Activated CD8-positive, alpha-beta T cell treated with anti-CD3 and anti-CD28 coated beads, Interleukin-2, amount 10 ng/mL, durations not matched to agents 7 days and 5 days (primary cell): ENCODE results near the gene PDE6G. TPM values are rescaled to one million over a fixed set of nuclear protein-coding genes. Genes with fewer than 3 reads are reported as not detected.

Source experiments
- ATAC-seq: fragments of 150-1000 bp; cut with Tn5 transposase; one replicate; pipeline ENCODE4 v1.10.0; 2021; ENCODE audit warnings: moderate library complexity
- CTCF ChIA-PET: fragments of 350-600 bp; sonication (Branson Sonifier 250); formaldehyde crosslinking; loops from one replicate; lab custom pipeline; 2021; ENCODE audit warnings: antibody characterized with exemption; lab: Charles Lee
- POLR2A ChIA-PET: fragments of 350-600 bp; sonication (Branson Sonifier 250); formaldehyde crosslinking; loops from one replicate; lab custom pipeline; 2021; ENCODE audit warnings: antibody characterized with exemption; lab: Charles Lee
- DNase-seq: peaks from one replicate; pipeline ENCODE4 v3.0.0-alpha.2; 2020
- H3K27ac Mint-ChIP-seq: one replicate; pipeline ENCODE4 v1.8.0; 2021; ENCODE audit warnings: mild to moderate bottlenecking, mixed read lengths
- H3K27me3 Mint-ChIP-seq: one replicate; pipeline ENCODE4 v1.8.0; 2021; ENCODE audit warnings: low read depth, mixed read lengths
- H3K36me3 Mint-ChIP-seq: one replicate; pipeline ENCODE4 v1.8.0; 2021; ENCODE audit warnings: low read depth, mixed read lengths
- H3K4me1 Mint-ChIP-seq: one replicate; pipeline ENCODE4 v1.8.0; 2021; ENCODE audit warnings: low read depth, mixed read lengths
- H3K4me3 Mint-ChIP-seq: one replicate; pipeline ENCODE4 v1.8.0; 2021; ENCODE audit warnings: mild to moderate bottlenecking, mixed read lengths
- H3K9me3 Mint-ChIP-seq: one replicate; pipeline ENCODE4 v1.8.0; 2022; ENCODE audit warnings: mixed read lengths; ENCODE audit not compliant: insufficient read depth
- total RNA-seq, 2 experiments: library from RNA; stranded (reverse); gene quantifications; one replicate each; pipeline ENCODE4 v1.2.3, GENCODE V29; 2021

Gene PDE6G
- total RNA-seq, 2 experiments from 2014 or later: 76.5 to 80.3 TPM

GRCh38 chr17:81656835-81657234, 493 bp upstream of the PDE6G start:
- Mint-ChIP-seq H3K4me1 (peaks cover 54% of the 10 kb centered on the region), H3K27ac (peak overlapping the region; percentile 71), H3K27me3 (no peaks in the 10 kb centered on the region), H3K36me3 (peaks cover 2% of the 10 kb centered on the region), H3K9me3 (no peaks in the 10 kb centered on the region), H3K4me3 (no peak overlapping the region)
- ChIA-PET POLR2A (interaction anchor here (1.5 kb wide), 1 partner anchor 9 kb away, joined by 4 read pairs; the partner anchor contains the start of genes CCDC137 and OXLD1), CTCF (interaction anchor here (0.7 kb wide), 1 partner anchor 56 kb away, joined by 4 read pairs; no protein-coding TSS in a partner anchor)
- ATAC-seq (no peak), DNase-seq (peak; percentile 31)

- CTCF ChIA-PET: no interaction called here
- no peaks in the 10 kb centered on the region for H3K9me3 Mint-ChIP-seq
- H3K27ac Mint-ChIP-seq: no peak overlapping the region
- no peak for DNase-seq
- no peak overlapping the region for H3K4me3 Mint-ChIP-seq
- no peak for ATAC-seq
- H3K36me3 Mint-ChIP-seq: peaks cover 3% of the 10 kb centered on the region
- no peaks in the 10 kb centered on the region for H3K27me3 Mint-ChIP-seq
- peaks cover 50% of the 10 kb centered on the region for H3K4me1 Mint-ChIP-seq
- POLR2A ChIA-PET: no interaction called here
Observed at GRCh38 chr17:81655378-81656117, 794 bp downstream of the PDE6G start.

GRCh38 chr17:81652906-81653771, 3.2 kb downstream of the PDE6G start:
- peak; percentile 72 for DNase-seq

DNA sequence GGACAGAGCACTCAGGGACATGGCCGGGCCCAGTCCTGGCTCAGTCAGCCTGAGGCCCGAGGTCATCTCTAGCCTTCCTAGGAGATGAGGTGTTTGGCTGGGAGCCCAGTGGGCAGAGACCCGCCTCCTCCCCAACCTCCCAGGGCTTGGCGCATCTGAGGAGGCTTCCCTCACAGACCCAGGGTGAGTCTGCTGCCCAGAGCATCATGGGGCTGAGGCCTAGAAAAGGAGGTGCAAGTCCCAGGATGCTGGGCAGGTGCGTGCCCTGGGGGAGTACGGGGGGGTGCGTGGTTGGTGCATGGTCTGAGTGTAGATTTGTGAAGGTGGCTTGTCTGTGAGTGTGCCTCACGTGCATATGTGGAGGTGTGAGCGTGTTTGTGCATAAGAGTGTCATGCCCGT, 4.7 kb downstream of the PDE6G start:
- Mint-ChIP-seq H3K27ac (peak overlapping the region; percentile 67), H3K4me1 (peaks cover 41% of the 10 kb centered on the region), H3K36me3 (peaks cover 9% of the 10 kb centered on the region), H3K4me3 (peak overlapping the region; percentile 23), H3K27me3 (peaks cover 21% of the 10 kb centered on the region), H3K9me3 (no peaks in the 10 kb centered on the region)
- no peak for DNase-seq
- ChIA-PET CTCF (no interaction called here), POLR2A (no interaction called here)
- no peak for ATAC-seq

More at GRCh38 chr17:81652906-81653771, 3.2 kb downstream of the PDE6G start:
- POLR2A ChIA-PET: interaction anchor here (1.0 to 1.6 kb wide), 3 partner anchors 10 to 13 kb away, joined by 6 to 12 read pairs (median 8); partner anchors contain the start of genes CCDC137 and OXLD1
- H3K27me3 Mint-ChIP-seq: peaks cover 9% of the 10 kb centered on the region
- peak; percentile 74 for ATAC-seq
- no peaks in the 10 kb centered on the region for H3K9me3 Mint-ChIP-seq
- peaks cover 50% of the 10 kb centered on the region for H3K4me1 Mint-ChIP-seq
- H3K36me3 Mint-ChIP-seq: peaks cover 5% of the 10 kb centered on the region
- H3K4me3 Mint-ChIP-seq: peak overlapping the region; percentile 90
- CTCF ChIA-PET: interaction anchor here (1.4 to 1.5 kb wide), 2 partner anchors 12 to 52 kb away, joined by 3 read pairs; no protein-coding TSS in a partner anchor
- H3K27ac Mint-ChIP-seq: peak overlapping the region; percentile 96

GRCh38 chr17:81650951-81651350, 5.4 kb downstream of the PDE6G start:
- ATAC-seq (no peak), DNase-seq (no peak)
- H3K4me3 Mint-ChIP-seq: no peak overlapping the region
- peaks cover 35% of the 10 kb centered on the region for H3K4me1 Mint-ChIP-seq
- H3K36me3 Mint-ChIP-seq: peaks cover 9% of the 10 kb centered on the region
- ChIA-PET POLR2A (no interaction called here), CTCF (no interaction called here)
- H3K27ac Mint-ChIP-seq: no peak overlapping the region
- H3K9me3 Mint-ChIP-seq: no peaks in the 10 kb centered on the region
- H3K27me3 Mint-ChIP-seq: peaks cover 22% of the 10 kb centered on the region

- ATAC-seq (no peak), DNase-seq (no peak)
- ChIA-PET CTCF (no interaction called here), POLR2A (interaction anchor here (1.4 kb wide), 1 partner anchor 18 kb away, joined by 3 read pairs; the partner anchor contains the start of gene CCDC137)
- peaks cover 17% of the 10 kb centered on the region for H3K4me1 Mint-ChIP-seq
- H3K4me3 Mint-ChIP-seq: no peak overlapping the region
- H3K27me3 Mint-ChIP-seq: peaks cover 22% of the 10 kb centered on the region
- H3K9me3 Mint-ChIP-seq: no peaks in the 10 kb centered on the region
- peaks cover 9% of the 10 kb centered on the region for H3K36me3 Mint-ChIP-seq
- H3K27ac Mint-ChIP-seq: no peak overlapping the region
Observed at GRCh38 chr17:81648707-81649085, 7.6 kb downstream of the PDE6G start.

DNA sequence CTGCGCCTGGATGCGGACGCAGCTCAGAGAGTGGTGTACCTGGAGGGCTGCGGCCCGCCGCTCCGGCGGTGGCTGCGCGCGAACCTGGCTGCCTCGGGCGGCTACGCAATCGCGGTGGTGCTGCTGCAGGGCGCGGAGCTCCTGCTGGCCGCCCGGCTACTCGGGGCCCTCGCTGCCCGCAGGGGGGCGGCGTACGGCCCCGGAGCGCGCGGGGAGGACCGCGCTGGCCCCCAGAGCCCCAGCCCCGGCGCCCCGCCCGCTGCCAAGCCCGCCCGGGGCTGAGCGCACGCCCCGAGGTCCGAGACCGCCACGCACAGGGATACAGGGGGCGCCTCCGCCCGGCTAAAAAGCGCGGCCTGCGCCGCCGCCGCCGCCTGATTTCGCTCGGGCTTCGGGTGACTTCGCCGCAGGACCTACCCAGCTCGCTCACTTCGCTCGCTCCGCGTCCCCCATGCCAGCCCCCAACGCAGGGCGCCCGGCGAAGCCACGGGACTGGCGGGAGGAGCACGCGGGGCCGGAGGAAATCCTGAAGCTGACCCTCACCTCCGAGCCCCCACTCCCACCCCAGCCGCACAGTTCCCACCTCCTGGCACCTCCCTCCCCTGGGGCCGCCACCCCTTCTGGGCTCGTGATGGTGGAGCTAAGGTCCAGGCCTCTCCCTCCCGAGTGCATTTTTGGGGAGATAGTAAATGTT, 8.2 kb downstream of the PDE6G start:
- POLR2A ChIA-PET: interaction anchor here (1.4 kb wide), 1 partner anchor 19 kb away, joined by 3 read pairs; the partner anchor contains the start of gene CCDC137
- ATAC-seq: no peak
- no peak for DNase-seq
- Mint-ChIP-seq H3K4me1 (peaks cover 12% of the 10 kb centered on the region), H3K27me3 (peaks cover 22% of the 10 kb centered on the region), H3K27ac (no peak overlapping the region), H3K4me3 (no peak overlapping the region), H3K36me3 (peaks cover 9% of the 10 kb centered on the region), H3K9me3 (no peaks in the 10 kb centered on the region)
- CTCF ChIA-PET: no interaction called here

DNA sequence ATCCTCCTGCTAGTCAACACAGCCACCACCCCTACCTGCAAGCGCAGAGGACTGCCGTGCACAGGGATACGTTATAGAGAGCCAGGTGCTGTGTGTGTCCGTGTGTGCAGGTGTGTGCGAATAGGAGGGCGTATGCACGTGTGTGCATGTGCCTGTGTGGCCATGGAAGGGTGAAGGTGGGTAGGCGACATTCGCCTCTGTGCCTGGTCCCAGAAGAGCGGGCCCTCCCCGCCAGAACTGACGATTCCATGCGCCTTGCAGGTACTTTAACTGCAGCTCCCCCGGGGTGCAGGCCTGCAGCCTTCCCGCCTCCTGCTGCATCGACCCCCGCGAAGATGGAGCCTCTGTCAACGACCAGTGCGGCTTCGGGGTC, 8.7 kb downstream of the PDE6G start:
- peaks cover 22% of the 10 kb centered on the region for H3K27me3 Mint-ChIP-seq
- no peak overlapping the region for H3K27ac Mint-ChIP-seq
- POLR2A ChIA-PET: no interaction called here
- CTCF ChIA-PET: no interaction called here
- peaks cover 9% of the 10 kb centered on the region for H3K36me3 Mint-ChIP-seq
- ATAC-seq (no peak), DNase-seq (no peak)
- no peak overlapping the region for H3K4me3 Mint-ChIP-seq
- peaks cover 6% of the 10 kb centered on the region for H3K4me1 Mint-ChIP-seq
- no peaks in the 10 kb centered on the region for H3K9me3 Mint-ChIP-seq

DNA sequence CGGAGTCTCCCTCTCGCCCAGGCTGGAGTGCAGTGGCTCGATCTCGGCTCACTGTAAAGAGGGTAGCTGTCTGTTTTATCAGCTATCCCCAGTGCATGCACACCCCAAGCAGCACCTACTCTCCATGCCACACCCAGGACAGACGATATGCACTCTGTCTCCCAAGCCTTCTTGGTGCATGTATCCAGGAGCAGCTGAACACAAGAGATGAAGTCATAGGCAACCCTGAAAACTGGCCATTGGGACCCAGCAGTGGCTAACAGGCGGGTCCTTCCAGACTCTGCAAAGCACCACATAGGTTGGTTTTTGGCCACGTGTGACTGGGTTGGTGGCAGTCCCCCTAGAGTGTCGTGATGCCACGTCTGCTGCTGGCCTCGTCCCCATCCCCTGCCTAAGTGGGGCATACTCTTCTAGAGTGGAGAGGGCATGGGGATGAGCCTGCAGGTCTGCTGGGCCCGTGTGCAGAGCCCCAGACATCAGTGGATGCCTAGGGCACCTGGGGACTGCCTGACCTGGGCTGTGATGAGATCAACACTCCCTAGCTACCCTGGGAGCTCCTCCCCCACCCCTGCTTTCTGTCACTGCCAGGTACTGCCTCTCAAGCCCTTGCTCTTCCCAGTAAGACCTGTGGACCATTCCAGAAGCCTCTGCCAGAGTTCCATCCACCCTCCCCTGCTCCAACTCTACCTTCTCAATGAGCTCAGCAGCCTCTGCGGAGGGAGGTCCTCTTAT, 9.3 kb downstream of the PDE6G start:
- ChIA-PET POLR2A (interaction anchor here (1.4 kb wide), 1 partner anchor 408 kb away, joined by 3 read pairs; the partner anchor contains the start of genes NDUFAF8 and TEPSIN), CTCF (no interaction called here)
- peaks cover 22% of the 10 kb centered on the region for H3K27me3 Mint-ChIP-seq
- H3K4me3 Mint-ChIP-seq: no peak overlapping the region
- DNase-seq (no peak), ATAC-seq (no peak)
- H3K27ac Mint-ChIP-seq: no peak overlapping the region
- peaks cover 9% of the 10 kb centered on the region for H3K36me3 Mint-ChIP-seq
- no peaks in the 10 kb centered on the region for H3K9me3 Mint-ChIP-seq
- peaks cover 5% of the 10 kb centered on the region for H3K4me1 Mint-ChIP-seq

DNA sequence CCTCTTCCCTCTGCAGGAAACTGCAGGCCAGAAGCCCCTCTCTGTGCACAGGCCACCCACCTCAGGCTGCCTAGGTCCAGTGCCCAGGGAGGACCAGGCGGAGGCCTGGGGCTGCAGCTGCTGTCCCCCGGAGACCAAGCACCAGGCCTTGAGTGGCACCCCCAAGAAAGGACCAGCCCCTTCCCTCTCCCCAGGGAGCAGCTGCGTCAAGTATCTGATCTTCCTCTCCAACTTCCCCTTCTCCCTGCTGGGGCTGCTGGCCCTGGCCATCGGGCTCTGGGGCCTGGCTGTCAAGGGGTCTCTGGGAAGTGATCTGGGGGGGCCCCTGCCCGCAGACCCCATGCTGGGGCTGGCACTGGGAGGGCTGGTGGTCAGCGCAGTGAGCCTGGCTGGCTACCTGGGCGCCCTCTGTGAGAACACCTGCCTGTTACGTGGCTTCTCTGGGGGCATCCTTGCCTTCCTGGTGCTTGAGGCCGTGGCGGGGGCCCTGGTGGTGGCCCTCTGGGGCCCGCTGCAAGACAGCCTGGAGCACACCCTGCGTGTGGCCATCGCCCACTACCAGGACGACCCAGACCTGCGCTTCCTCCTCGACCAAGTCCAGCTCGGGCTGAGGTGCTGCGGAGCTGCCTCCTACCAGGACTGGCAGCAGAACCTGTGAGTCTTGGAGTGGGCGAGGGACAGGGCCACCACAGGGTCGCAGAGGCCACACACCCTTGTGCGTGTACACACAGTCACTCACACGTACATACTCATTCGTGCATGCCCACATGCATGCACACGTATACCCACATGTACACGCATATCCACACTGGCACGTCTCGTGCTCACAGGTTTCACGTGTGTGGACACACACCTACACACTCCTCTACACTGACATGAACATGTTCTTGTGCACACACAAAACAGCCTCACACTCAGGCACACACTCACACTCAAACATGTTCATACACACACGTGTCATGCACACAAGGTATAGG, 11.1 kb downstream of the PDE6G start:
- no peaks in the 10 kb centered on the region for H3K4me1 Mint-ChIP-seq
- ChIA-PET CTCF (no interaction called here), POLR2A (no interaction called here)
- H3K36me3 Mint-ChIP-seq: peaks cover 5% of the 10 kb centered on the region
- H3K27ac Mint-ChIP-seq: no peak overlapping the region
- H3K27me3 Mint-ChIP-seq: peaks cover 22% of the 10 kb centered on the region
- ATAC-seq: no peak
- no peaks in the 10 kb centered on the region for H3K9me3 Mint-ChIP-seq
- no peak overlapping the region for H3K4me3 Mint-ChIP-seq
- no peak for DNase-seq
